RPMI7951 (cell line): ENCODE measurements around the gene PLS1. TPM values are rescaled to one million over a fixed set of nuclear protein-coding genes. Genes with fewer than 3 reads are reported as not detected.
"Not testable (repeated sequence)": the region's sequence is repeated elsewhere in the genome, so short reads cannot be mapped to it uniquely, and the experiment has no call there.

Source experiments
- DNase-seq: peaks from one replicate; pipeline ENCODE4 v3.0.0-alpha.2; 2012; ENCODE audit warnings: low read depth
- total RNA-seq: library from RNA; depleted of rRNA; stranded (reverse); fragments of >200 nt; shearing (Covaris generic); gene quantifications from 2 replicates; pipeline ENCODE4 v1.2.3, GENCODE V29; 2014

The PLS1 gene
- total RNA-seq, 1 experiment from 2014 or later = 3.7 TPM

DNA sequence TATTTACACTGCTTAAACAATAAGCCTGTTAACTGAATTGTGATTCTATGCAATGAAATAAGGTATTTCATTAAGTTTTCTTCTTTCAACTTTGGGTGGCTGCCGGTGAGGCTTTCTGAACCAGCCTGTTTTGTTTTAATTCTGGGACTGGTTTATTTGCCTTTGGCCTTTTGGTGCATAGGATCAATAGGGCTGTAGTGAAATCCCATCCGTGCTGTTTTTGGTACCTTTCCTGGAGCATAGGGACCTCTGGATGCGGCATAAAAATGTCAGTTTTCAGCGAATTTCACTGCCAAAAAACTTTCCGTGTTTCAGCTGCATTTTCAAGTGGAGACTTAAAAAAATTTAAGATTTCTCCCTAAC lies 514 bp downstream of the PLS1 start:
- no peak for DNase-seq

DNA sequence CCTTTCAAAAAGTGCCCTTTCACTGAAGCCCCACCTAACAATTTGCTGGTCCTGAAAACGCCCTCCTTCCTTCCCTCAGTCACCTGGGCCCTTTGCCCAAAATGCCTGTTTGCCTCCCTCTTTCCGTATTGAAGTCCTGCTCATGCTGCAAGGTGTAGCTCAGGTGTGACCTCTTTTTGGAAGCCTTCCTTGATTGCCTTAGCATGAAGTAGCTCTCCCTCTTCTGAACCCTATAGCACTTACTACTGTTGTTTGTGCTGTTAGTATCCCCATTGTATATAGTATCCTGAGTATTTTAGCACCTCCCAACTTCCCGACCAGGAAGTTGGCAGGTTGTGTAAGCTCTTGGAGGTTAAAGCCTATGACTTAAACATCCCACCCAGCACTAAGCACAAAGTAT lies 1.7 kb downstream of the PLS1 start:
- no peak for DNase-seq

DNA sequence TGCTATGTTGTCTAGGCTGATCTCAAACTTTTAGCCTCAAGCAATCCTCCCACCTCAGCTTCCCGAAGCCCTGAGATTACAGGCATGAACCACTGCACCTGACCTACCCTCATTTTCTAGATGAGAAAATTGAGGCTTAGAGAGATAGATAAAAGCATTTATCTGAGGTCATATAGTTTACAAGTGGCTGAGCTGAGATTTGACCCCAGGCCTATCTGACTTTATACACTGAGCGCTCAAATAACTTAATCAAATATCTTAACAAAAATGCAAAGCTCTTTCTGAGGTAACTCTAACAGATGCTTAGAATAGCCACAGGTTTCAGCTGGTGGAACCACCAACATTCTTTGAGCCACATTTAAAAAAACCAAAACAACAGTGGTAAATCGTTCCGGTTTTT lies 5.5 kb downstream of the PLS1 start:
- no peak for DNase-seq

DNA sequence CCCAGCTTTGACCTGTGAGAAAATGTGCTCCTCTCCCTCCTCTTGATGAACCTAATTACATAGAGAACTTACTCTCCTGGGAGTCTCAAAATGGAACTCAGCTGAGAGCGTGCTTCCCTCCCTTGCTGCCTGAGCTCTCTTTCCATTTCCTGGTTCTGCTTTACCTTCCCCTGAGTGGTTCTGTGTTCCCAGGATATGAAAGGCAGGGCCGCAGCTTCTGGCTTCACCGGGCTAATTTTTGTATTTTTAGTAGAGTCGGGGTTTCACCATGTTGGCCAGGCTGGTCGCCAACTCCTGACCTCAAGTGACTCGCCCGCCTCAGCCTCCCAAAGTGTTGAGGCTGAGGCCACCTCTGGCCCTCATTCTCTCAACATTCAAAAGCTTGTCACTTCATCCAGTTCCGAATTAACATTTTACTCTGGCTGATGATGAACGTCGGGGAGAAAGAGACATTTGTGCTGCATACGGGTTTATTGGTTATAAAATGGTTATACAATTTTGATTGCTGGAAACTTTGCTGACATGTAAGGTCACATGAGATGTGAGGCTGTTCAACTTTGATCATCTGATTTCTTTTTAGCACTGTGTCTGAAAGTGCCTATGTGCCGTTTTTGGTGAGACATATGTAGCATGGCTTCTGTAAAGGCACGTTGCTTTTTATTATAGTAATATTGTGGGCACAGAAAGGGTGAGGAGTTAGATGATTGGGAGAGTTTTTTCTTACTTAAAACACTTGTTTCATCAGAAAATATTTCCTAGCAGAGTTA lies 6.6 kb downstream of the PLS1 start:
- DNase-seq = no peak

DNA sequence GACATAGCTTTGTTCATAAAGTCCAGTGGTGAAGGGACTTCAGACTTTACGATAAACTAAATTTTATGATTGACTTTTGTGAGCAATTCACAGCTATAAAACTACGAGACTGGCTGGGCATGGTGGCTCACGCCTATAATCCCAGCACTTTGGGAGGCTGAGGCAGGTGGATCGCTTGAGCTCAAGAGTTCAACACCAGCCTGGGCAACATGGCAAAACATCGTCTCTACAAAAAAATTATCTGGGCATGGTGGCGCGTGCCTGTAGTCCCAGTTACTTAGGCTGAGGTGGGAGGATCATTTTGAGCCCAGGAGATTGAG lies 7.2 kb downstream of the PLS1 start:
- DNase-seq = not testable (repeated sequence)

DNA sequence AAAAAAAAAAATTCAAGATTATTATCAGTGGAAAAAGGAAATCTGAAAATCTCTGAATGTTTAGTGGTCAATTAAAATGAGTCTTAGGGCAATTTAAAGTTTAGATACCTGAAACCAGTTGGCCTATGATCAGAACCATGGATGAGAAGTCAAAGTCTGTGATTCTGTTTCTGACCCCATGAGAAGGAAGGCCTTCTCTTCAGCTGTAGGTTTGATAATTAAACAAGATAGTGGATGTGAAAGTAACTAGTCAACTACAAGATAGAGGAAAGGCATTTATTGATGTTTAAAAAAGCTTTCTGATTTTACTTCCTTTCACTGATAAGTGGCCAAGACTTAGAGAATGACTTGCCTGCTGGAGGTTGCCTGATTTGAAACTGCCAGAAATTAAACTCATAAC lies 8.7 kb downstream of the PLS1 start:
- DNase-seq = no peak

DNA sequence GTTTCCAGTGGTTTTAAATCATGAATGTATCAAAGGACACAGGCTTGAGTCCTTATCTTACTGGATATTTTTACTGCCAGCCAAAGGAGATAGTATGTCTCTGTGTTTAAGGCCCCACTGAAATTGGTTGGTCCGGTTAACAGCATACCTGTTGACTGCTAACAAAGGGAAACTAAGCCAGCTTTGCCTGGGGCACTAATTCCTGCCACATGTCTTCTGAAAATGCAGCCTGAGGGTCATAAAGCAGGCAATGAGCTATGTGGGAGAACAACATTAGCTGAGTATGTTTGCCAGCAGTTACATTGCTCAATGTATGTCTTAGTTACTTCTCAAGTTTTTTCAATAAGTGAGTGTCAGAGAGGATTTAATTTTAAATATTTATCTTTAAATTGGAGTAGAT lies 12.4 kb downstream of the PLS1 start:
- no peak for DNase-seq

DNA sequence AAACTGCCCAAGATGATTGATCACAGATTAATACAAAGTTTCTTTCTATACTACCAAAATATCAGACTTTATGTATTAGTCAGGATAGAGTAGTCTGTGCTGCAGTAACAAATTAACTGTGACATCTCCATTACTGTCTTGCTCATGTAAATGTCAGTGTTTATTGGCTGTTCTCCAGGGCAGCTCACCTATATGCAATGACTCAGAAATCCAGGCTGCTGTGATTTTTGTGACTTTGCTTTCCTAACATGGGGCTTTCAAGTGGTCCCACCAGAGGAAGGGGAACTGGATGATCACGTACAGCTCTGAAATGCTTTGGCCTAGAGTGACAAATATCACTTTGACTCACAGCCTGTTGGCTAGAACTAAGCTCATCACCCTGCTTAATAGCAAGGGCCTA lies 12.9 kb downstream of the PLS1 start:
- no peak for DNase-seq

DNA sequence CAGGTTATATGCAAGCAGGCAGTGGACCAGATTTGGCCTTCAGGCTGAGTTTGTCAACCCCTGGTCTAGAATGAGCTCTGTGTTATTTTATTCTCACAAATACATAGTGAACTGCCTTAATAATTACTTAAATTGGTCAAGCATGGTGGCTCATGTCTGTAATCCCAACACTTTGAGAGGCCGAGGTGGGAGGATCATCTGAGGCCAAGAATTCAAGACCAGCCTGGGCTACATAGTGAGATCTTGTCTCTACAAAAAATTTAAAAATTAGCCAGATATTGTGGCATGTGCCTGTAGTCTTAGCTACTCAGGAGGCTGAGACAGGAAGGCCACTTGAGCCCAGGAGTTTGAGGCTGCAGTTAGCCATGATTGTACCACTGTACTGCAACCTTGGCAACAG lies 15.0 kb downstream of the PLS1 start:
- no peak for DNase-seq

DNA sequence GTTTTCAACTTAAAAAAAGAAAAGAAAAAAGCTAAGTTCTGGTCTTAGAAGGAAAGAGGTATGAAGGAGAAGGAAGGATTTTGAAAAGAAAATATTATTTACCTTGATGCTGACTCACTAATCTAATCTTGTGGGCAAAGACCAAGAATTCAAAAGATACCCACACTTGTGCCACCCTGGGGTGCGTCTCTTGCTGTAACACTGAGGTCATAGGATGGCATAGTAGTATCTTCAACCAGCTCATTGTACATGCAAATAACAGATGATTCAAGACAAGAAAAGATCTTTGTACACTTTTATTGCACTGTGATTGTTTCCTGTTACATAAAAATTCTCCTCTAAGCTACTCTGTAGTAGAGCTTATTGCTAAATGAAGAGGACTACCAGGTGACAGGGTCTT lies 17.3 kb downstream of the PLS1 start:
- DNase-seq = no peak

DNA sequence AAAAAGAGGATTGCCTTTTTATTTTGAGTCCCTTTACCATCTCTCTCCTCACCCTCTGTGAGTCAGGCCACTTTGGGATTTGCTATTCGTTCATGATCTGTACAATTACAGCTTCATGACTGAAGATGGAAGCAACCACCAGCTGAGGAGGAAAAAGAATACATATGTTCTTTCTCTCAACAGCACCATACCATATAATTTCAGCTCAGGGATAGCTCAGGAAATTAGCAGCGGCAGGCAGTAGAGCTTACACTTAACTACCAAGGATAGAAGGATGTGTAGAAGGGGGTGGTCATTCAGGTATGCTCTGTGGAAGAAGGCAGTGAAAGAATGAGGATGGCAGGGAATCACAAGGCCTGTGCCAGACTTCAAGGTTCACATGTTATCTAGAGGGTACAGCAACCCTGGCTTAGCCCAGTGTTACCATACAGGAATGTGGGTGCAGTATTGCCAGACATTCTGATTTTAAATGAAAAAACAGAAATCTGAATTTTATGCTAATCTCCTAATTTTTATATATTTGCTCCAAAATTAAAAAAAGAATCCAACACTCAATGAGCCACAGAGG lies 17.9 kb downstream of the PLS1 start:
- DNase-seq = no peak

DNA sequence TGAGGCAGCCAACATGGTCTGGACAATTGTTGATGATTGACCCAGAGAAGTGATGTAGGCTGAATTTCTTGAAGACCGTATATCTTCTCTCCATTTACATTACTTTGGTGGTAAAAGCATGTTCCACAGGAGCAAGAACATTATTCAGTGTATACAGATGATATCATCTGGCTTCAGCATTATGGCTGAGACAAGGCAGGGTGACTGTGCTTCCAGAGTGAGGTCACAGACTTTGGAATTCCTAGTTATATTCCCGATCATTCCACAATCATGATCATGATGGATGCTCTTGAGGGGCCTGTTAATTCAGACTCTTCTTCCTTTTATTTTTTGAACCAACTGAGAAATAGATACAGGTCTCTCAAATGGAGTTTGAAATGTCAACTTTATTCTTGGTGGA lies 19.0 kb downstream of the PLS1 start:
- DNase-seq = no peak

DNA sequence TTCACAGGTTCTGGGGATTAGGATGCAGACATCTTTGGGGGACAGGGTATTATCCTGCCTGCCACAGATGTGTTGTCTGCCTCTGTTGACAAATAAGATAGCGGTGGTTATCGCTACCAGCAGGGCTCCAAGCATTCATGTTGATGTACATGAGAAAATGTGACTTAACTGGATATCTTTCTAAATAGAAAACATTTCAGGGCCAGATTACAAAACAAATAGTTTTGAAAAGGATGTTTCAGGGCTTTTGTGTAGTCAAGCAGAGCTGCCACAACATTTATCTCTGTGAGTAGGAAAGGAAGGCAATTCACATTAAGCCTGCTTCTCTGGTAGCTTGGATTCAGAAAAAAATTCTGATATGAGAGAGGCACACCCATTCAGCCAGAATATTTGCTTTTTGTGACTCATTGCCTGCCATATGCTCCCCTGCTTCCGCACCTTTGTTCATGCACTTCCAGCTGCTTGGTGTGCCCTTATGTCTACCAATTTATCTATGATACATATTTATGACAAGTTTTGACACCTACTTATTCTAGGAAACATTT lies 22.8 kb downstream of the PLS1 start:
- no peak for DNase-seq

DNA sequence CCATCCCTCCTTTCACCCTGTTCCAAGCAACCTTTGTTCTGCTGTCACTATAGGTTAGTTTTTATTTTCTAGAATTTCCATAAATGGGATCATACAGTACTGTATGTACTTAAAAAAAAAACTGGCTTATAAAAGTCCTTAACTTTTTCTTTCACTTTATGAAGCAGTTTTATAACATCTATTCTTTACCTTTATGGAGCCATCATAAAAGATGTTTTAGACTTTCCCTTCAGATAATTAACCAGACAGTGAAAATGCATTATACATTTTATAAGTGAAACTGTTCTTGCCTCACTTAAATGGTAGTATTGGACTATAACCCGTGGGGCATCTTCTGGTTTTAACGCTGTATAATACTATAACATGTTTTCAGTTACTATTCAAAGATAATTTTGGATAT lies 26.2 kb downstream of the PLS1 start:
- DNase-seq = no peak

DNA sequence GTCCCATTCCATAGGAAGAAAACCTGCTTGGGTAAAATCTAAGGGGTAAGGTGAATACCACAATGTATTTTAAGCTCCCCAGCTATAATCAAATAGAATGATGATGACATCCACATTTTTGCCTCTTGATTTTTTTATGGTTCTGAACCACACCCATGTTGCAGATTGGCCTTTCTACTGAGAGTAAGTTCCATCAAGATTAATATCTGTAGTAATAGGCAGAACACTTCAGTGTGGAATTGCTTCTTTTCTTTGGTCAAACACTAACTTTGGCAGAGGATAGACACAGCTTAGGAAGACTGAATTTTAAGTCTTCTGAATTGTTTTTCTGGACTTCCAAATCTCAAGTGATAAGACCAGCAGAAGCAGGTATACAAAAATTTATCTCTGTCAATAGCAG lies 27.0 kb downstream of the PLS1 start:
- DNase-seq = no peak

DNA sequence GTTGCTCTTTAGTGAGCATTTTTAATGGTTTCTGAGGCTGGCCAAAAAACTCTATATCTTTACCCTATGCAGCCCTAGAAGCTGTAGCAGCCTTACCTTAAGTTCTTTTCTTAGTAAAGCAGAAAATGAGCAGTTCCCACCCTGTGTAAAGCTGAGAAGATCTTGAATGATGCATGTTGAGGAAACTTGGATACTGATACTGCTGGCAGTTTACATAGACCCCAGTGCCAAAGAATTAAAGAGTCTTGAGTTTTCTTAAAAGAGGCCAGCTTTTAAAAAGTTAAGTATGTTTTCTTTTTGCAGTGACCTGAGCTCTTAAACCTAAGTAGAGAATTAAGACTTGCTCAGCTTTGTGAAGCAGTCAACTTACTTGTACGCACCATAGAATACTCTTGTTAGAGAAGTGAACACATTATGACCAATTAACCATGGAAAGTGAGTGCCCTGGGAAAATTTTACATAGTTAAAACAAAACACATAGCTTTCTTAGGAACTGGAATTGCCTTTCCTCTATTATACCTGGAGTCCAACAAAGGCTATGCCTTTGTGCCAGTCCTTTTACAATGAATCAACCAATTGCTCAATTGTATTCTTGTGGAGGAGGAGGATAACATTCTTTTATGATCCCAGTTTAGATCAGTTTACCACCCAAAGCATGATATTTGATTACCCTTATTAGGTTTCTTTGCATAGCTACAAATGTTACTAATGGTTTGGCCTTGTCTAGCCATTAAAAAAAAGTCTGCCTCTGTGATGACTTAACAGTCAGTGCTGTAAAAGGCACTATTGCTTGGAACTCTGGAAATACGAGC lies 28.4 kb downstream of the PLS1 start:
- DNase-seq = no peak

DNA sequence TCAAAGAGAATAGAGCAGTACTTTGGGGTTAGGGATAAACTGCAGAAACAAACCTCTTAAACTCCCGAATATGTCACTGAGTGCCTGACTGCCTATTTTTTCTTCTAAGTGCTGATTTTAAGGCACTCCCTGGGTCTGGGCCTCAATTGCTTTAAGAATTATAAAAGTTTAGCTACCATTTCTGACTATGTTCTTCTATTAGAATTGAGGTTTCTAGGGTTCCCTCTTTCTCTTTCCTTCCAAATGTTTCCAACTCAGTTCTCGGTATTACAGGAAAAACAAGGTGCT lies 28.9 kb downstream of the PLS1 start:
- no peak for DNase-seq

DNA sequence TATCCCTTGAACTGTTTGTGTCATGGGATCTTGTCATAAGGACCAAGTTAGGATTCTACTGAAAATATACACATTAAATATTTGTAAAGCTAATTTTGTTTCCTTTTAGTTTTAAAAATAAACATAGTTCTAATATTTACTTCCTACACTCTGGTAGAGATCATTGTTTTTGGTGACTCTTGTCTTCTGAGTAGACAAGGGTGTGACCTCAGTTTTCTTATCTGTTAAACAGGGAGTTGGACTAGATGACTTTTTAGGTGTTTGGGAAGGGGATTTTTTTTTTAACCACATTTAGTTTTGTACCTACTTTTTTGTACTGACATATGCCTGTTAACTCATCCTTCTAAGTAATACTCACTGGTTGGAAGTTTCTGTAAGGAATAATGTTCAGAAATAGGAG lies 30.8 kb downstream of the PLS1 start:
- DNase-seq = no peak

DNA sequence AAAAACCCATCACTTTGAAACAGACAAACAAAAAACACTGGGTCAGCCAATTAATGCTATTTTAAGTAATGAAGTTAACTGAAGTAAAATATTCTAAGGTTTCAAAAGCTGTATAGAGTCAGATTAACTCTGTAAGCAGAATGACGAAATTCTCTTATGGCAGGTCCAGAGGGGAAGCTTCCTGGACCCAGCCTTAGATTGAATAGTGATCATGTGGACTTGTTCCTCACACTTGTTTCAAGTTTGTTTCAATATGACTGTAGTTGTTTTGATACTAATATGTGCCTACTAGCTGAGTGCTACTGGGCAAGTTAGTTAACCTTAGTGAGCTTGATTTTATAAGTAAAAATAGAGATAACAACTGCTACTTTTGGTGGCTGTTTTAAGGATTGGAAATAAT lies 32.6 kb downstream of the PLS1 start:
- DNase-seq = no peak

DNA sequence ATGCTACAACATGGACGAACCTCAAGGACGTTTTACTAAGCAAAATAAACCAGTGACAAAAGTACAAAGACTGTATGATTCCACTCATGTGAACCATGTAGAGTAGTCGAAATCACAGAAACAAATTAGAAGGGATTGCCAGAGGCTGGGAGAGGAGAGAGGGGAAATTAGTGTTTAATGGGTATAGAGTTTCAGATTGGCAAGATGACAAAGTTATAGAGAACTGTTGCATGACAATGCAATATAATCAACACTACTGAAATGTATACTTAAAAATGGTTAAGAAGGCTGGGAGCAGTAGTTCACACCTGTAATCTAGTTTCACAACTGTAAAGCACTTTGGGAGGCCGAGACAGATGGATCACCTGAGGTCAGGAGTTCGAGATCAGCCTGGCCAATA lies 36.9 kb downstream of the PLS1 start:
- no peak for DNase-seq

DNA sequence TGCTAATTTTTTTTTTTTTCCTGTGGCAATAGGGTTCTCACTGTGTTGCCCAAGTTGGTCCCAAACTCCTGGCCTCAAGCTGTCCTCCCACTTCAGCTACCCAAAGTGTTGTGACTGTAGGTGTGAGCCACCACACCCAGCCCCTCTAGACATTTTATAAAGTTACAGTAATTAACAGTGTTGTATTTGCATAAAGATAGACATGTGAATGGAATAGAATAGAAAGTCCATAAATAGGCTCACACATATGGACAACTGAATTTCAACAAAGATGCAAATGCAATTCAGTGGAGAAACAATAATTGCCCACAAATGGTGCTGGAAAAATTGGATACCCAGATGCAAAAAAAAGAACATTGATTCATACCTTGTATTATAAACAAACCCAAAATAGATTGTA lies 39.9 kb downstream of the PLS1 start:
- DNase-seq = no peak

DNA sequence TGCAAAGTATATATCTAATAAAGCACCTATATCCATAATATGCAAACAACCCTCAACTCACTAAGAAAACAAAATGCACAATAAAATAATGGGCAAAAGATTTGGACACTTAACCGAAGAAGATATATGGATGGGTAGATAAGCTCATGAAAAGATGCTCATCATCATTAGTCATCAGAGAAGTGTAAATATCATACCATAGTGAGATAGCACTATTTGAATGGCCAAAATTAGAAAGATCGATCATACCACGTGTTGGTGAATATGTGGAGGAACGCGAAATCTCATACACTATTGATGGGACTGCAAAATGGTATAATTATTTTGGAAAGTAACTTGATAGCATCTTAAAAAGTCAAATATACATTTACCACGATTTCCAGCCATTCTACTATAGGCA lies 40.5 kb downstream of the PLS1 start:
- no peak for DNase-seq

DNA sequence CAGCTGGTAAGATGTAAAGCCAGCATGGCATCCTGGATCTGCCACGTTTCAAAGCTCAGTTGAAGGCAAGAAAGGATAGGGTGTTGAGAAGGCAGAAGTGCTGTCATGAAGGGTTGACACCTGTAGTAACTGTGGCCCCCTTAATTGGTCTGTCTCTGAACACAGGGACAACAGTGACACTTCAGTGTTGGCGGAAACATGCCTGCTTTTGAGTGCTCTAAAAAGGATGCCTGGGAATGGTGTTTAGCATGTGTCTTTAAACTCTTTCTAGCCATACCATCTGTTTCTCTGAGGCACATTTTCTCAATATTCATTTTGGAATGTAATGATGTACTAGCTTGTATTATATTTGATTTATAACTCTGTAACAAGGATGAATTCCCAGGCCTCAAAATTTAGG lies 42.1 kb downstream of the PLS1 start:
- DNase-seq = no peak
